ENCODE results near the gene GOLGA8A. TPM values are rescaled to one million over a fixed set of nuclear protein-coding genes. Genes with fewer than 3 reads are reported as not detected.

The GOLGA8A gene
- total RNA-seq, 1 experiment from 2014 or later: 37.2 TPM

DNA sequence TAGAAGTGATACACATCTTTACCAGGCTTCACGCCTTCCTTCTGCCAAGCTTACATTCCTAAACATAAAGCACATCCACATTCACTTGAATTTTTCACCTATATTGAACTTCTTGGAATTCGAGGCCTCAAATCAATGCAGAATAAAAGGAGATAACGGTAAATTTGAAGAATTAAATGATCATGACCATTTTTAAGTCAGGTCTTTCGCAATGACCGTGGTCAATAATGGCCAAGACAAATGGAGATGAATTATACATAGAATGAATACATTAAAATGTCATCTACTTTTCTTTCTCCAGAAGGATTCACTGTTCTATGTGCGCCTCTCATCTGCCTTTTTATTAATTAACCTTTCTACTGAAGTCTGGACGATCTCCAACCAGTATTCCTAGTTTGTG is 5.3 kb upstream of the GOLGA8A start:
- H3K27ac ChIP-seq (ENCODE audit: low read depth, low read length): no peak overlapping the region
- no peak for ATAC-seq
- no peaks in the 10 kb centered on the region for H3K79me2 ChIP-seq (ENCODE audit: insufficient read depth, low read length)
- no peaks in the 10 kb centered on the region for H3K27me3 ChIP-seq (ENCODE audit: insufficient read depth, low read length)
- H3K9ac ChIP-seq (ENCODE audit: low read length): no peak overlapping the region
- BruUV-seq (replicated peaks): no TSS peak
- H2AFZ ChIP-seq (ENCODE audit: low read depth, low read length, poor library complexity, severe bottlenecking): no peak overlapping the region
- no peaks in the 10 kb centered on the region for H3K9me2 ChIP-seq (ENCODE audit: insufficient read depth)
- TF ChIP-seq SRF (IDR thresholded peaks at IDR 0.05; ENCODE audit: low read depth): no peak
- TF ChIP-seq ZNF274 (IDR thresholded peaks at IDR 0.05; ENCODE audit: low read depth, low read length): no peak
- no peaks in the 10 kb centered on the region for H4K20me1 ChIP-seq (ENCODE audit: insufficient read depth)
- RAD21 ChIA-PET (ENCODE audit: low non-redundant PET in 1 of 2, low total read pairs in 2 of 2, uncharacterized antibody in 2 of 2, unreplicated experiment in 2 of 2): no interaction called here
- H3K4me3 ChIP-seq (replicated peaks in 1 of 2; ENCODE audit: low read depth in 1 of 2, low read length in 2 of 2): no peak overlapping the region
- no peak overlapping the region for H3K4me2 ChIP-seq (ENCODE audit: low read length)
- H3K4me1 ChIP-seq (ENCODE audit: control insufficient read depth in 1 of 2, insufficient read depth in 2 of 2, low read length in 2 of 2): peaks cover 0 to 3% of the 10 kb centered on the region in 2 experiments; a peak in 1 of 4 replicates
- no peaks in the 10 kb centered on the region for H3K36me3 ChIP-seq (ENCODE audit: control insufficient read depth in 1 of 2, insufficient read depth in 2 of 2, low read length in 2 of 2)
- no peaks in the 10 kb centered on the region for H3K9me3 ChIP-seq (ENCODE audit: control insufficient read depth in 1 of 2, insufficient read depth in 1 of 2, low read depth in 1 of 2, low read length in 2 of 2)
- intact Hi-C loops (cut with micrococcal nuclease): no loop called here
- POLR2A ChIA-PET: no interaction called here
- DNase-seq (ENCODE audit: low read depth, low spot score): no peak
- CTCF ChIA-PET: no interaction called here

DNA sequence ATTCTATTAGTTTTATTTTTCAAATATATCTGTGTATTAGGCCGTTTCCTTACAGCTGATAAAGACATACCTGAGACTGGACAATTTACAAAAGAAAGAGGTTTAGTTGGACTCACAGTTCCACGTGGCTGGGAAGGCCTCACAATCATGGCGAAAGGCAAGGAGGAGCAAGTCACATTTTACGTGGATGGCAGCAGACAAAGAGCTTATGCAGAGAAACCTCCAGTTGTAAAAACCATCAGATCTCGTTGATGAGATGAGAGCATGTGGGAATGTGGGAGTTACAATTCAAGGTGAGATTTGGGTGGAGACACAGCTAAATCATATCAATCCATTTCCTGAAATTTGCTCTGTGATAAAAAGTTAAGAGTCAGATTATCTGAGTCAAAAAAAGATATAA is 2.3 kb upstream of the GOLGA8A start:
- ChIA-PET RAD21 (ENCODE audit: low non-redundant PET in 1 of 2, low total read pairs in 2 of 2, uncharacterized antibody in 2 of 2, unreplicated experiment in 2 of 2) (no interaction called here), POLR2A (no interaction called here), CTCF (no interaction called here)
- intact Hi-C loops (cut with micrococcal nuclease): loop anchor here (5.0 kb wide), 1 partner anchor 62 kb away; no protein-coding TSS in a partner anchor
- Histone ChIP-seq H3K4me1 (ENCODE audit: control insufficient read depth in 1 of 2, insufficient read depth in 2 of 2, low read length in 2 of 2) (peaks cover 0 to 11% of the 10 kb centered on the region in 2 experiments; a peak in 2 of 4 replicates), H3K9ac (ENCODE audit: low read length) (no peak overlapping the region), H3K4me3 (replicated peaks in 1 of 2; ENCODE audit: low read depth in 1 of 2, low read length in 2 of 2) (no peak overlapping the region), H3K9me2 (ENCODE audit: insufficient read depth) (no peaks in the 10 kb centered on the region), H3K27me3 (ENCODE audit: insufficient read depth, low read length) (no peaks in the 10 kb centered on the region), H3K79me2 (ENCODE audit: insufficient read depth, low read length) (peaks cover 8% of the 10 kb centered on the region), H2AFZ (ENCODE audit: low read depth, low read length, poor library complexity, severe bottlenecking) (no peak overlapping the region), H3K36me3 (ENCODE audit: control insufficient read depth in 1 of 2, insufficient read depth in 2 of 2, low read length in 2 of 2) (no peaks in the 10 kb centered on the region), H4K20me1 (ENCODE audit: insufficient read depth) (no peaks in the 10 kb centered on the region), H3K4me2 (ENCODE audit: low read length) (no peak overlapping the region), H3K9me3 (ENCODE audit: control insufficient read depth in 1 of 2, insufficient read depth in 1 of 2, low read depth in 1 of 2, low read length in 2 of 2) (no peaks in the 10 kb centered on the region), H3K27ac (ENCODE audit: low read depth, low read length) (no peak overlapping the region)
- ATAC-seq (no peak), DNase-seq (ENCODE audit: low read depth, low spot score) (no peak)
- no peak for TF ChIP-seq CEBPB (IDR thresholded peaks at IDR 0.05; ENCODE audit: low read depth)
- TF ChIP-seq EGR1 (IDR thresholded peaks at IDR 0.05; ENCODE audit: low read depth): no peak
- no peak for TF ChIP-seq POLR2A (IDR thresholded peaks at IDR 0.05; ENCODE audit: borderline replicate concordance, extremely low read depth, insufficient read depth, insufficient read length)
- no peak for TF ChIP-seq SRF (IDR thresholded peaks at IDR 0.05; ENCODE audit: low read depth)
- TF ChIP-seq, protein P1, sequence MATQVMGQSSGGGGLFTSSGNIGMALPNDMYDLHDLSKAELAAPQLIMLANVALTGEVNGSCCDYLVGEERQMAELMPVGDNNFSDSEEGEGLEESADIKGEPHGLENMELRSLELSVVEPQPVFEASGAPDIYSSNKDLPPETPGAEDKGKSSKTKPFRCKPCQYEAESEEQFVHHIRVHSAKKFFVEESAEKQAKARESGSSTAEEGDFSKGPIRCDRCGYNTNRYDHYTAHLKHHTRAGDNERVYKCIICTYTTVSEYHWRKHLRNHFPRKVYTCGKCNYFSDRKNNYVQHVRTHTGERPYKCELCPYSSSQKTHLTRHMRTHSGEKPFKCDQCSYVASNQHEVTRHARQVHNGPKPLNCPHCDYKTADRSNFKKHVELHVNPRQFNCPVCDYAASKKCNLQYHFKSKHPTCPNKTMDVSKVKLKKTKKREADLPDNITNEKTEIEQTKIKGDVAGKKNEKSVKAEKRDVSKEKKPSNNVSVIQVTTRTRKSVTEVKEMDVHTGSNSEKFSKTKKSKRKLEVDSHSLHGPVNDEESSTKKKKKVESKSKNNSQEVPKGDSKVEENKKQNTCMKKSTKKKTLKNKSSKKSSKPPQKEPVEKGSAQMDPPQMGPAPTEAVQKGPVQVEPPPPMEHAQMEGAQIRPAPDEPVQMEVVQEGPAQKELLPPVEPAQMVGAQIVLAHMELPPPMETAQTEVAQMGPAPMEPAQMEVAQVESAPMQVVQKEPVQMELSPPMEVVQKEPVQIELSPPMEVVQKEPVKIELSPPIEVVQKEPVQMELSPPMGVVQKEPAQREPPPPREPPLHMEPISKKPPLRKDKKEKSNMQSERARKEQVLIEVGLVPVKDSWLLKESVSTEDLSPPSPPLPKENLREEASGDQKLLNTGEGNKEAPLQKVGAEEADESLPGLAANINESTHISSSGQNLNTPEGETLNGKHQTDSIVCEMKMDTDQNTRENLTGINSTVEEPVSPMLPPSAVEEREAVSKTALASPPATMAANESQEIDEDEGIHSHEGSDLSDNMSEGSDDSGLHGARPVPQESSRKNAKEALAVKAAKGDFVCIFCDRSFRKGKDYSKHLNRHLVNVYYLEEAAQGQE (IDR thresholded peaks at IDR 0.05; ENCODE audit: low read depth): no peak
- TF ChIP-seq ELF1 (IDR thresholded peaks at IDR 0.05; ENCODE audit: borderline replicate concordance, low read depth): no peak
- no peak for TF ChIP-seq ZNF274 (IDR thresholded peaks at IDR 0.05; ENCODE audit: low read depth, low read length)
- no peak for TF ChIP-seq SP1 (IDR thresholded peaks at IDR 0.05; ENCODE audit: low read depth)
- TF ChIP-seq RAD21 (IDR thresholded peaks at IDR 0.05; ENCODE audit: low read depth): no peak
- no peak for TF ChIP-seq FOSL1 (IDR thresholded peaks at IDR 0.05; ENCODE audit: low read depth)
- no peak for TF ChIP-seq CBX3 (IDR thresholded peaks at IDR 0.05; ENCODE audit: low read depth)
- no peak for TF ChIP-seq TCF7L2 (IDR thresholded peaks at IDR 0.05; ENCODE audit: borderline replicate concordance, extremely low read depth, insufficient read depth, insufficient read length)
- BruUV-seq (replicated peaks): no TSS peak
